ENCODE results near the gene B3GAT2.
A peak's percentile ranks its signal among the peaks of the same experiment; 100 is the strongest.

The B3GAT2 gene

DNA sequence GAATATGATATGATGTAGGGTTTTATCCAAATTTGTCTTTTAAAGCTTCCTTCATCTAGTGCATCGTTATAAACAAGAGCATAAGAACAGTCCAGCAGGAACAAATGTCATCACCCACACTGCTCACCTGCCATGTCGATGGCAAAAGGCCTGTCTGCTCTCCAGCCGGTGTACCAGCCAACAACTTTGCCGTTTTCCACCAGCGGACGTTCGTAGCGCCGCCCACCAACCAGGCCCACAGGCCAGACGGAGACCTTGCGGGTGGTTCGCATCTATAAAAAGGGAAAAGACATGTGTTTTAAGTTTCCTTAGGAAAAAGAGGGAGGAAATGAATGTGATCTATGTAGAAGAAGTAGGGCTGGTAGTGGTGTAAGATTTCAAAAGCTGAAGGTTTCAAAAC is 62.9 kb downstream of the B3GAT2 start:
- DNase-seq, result no peak

DNA sequence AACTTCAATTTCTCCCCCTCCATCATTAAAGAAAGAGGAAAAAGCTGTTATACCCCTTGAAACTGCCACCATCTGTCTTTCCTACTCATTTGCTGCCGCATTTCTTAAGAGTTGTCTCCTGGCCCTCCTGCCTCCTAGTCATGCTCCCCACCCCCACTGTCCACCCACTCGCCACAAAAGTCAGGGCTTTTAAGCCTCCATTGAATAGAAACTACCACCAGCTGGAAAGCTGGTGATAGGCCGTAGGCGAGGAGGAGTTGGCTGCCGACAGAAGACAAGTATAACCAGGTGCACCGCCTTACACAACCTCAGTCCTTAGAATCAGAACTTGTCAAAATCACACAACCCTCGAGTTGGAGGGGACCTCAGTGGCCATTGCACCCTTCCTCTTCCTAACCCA is 67.6 kb downstream of the B3GAT2 start:
- no peak for DNase-seq

DNA sequence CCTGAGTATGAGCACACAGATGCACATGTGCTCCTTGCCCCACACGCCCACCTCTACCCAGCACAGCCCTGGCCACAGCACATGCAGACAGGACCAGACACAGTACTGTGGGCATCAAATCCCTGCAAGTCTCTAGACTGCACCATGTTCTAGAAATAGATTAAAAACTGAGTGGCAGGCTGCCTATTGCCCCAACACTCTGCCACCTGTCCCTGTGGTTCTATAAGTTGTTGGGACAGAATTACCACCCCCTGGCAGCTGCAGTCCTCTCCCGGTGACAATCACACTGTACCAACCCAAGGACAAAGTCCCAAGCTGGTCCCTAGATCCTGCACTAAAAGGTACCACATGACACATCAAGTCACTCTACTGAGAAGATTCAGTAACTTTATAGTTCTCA is 70.2 kb downstream of the B3GAT2 start:
- DNase-seq, result no peak

DNA sequence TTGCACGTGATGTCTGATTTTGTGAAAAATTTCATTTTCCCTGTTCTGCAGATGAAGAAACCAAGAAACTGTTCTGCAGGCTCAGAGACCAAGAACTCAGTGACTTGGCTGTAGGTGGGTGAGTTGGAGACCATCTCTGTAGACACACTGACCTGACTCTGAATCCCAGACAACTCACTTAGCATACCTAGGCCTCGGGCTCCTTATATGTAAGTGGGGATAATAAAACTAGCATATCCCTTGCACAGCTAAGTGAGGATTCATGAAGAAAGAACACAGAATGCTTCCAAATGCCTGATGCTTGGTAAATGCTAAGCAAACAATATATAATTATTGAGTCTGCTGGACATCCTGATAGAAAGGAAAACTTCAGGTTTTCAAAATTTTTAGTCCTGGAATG is 70.8 kb downstream of the B3GAT2 start:
- DNase-seq, result no peak

DNA sequence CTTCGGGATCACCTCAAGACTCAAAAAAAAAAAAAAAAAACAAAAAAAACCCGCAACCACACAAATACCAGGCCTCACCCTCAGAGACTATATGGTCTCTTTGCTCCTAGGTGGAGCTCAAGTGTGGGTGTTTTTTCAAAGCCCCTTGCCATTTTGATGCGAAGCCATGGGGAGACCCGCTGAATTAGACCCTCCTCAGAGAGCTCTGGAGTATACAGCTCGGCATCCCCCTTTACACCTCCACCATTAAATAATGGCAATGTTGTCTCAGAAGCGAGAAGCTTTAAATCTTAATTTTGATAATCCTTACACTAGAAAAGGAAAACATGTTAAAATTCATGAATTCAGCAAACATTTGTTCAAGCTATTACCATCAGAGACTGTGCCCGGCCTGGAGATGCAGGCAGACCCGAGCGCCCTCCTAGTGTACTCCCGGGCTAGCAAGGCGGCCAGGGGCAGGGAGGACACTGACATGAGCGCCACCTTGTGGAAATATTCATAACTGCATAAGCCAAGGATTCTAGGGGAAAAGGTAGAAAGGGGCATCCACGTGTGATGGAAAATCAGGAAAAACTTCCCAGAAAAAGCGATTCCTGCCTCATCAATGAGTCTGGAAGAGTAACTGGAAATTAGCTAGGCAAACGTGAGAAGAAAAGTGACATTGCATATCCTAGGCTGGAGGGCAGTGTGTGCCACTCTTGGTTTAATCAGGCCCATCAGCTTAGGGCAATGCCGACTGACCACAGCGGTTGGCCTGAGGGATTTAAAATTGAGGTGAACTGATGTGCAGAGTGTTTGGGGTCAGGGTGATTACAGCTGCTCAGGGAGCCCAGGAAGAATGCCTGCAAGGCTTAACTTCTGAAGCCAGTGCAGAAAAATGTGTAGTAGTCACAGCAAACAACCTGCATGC is 72.5 kb downstream of the B3GAT2 start:
- peak; percentile 28 to 44 for DNase-seq

DNA sequence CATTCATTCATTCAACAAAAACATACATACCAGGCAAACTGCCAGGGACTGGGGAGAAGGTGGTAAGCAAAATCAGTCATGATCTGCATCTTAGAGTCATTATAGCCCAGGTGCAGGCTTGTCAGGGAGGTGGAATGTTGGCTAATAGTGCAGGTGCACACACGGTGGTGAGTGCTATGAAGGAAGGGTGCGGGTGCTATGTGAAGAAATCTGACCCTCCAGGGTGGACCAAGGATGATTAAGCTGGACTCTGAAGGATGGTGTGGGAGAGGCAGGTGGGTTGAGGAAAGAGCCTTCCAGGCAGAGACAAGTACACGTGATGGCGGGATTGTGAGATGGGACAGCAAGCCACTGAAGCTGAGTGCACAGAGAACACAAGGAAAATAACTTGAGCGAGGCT is 77.4 kb downstream of the B3GAT2 start:
- DNase-seq, result no peak

DNA sequence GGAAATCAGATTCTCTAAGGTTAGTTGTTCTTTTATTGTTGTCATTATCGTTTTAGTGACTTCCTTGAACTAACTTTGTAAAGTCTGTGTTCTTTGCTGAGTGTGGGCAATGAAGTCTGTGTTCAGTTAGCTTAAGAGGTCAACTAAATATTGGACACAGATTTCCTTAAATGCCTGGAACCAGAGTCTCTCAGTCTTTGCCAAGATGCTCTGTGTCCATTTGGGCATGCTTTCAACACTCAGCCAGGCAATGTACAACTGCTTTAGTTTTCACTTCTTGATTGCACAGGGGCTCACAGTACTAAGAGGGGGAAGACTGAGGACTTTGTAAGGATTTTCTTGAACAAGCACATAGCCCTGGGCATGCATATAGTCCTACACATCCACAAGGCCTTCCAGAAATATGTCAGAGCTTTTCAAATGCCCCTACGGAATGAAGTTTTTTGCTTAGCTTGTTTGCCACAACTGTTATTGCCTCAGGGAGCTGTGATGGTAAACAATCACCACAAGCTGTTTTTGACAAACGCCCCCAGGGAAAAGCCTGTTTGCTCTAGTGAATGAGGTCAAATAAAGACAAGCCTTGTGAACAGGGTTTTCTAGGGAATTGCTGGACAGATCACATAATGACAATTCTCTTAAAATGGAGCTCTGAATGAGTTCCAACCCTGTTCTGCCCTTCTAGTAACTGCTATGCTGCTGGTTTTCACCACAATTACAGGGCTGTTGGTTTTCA is 82.5 kb downstream of the B3GAT2 start:
- DNase-seq, result no peak

DNA sequence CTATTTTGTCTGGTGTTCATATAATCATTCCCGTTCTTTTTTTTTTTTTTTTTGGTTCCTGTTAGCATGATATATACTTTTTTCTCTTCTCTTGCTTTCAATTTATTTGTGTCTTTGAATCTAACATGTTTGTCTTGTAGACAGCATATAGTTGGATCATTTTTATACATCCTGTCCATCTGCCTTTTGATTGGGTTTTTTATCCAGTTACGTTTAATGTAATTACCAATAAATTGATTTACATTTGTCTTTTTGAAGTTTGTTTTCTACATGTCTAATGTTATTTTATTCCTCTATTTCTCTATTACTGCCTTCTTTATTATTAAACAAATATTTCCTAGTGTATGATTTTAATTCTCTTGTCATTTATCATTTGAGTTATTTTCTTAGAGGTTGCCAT is 84.4 kb downstream of the B3GAT2 start:
- DNase-seq, result no peak

DNA sequence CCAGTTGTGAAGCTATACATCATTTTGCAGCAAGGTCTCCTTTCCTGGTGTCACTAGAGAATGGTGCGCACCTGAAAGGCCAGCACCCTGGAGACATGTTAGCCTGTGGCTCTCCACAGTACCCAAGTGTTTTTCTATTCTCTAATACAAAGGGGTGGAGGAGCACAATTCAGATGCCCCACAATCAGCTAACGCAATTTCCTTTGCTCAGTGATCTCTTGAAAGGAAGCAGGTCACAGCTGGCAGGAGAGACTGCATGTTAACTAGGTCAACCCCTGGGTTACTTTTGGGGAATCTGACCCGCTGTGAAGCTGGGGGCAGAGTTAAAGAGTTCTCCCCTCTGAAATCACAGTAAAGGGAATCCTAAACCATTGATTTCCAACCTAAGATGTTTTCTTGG is 92.5 kb downstream of the B3GAT2 start:
- DNase-seq, result no peak

DNA sequence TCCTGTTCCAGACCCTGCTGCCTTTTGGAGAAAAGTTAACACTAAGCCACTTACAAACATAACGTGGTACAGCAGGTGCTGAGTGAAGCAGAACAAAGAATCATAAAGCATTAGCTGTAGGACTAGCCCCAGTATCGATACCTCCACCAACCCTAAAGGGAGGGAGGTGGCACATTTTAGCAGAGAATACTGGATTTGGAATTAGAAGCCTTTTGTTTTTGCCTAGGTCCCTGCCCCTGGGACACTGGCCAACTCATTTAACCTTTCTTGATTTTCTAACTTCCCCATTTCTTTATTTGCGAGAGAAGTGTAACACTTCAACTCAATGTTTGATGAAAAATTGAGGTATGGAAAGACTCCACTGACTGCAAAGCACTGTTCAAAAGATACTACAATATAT is 93.5 kb downstream of the B3GAT2 start:
- DNase-seq, result no peak

DNA sequence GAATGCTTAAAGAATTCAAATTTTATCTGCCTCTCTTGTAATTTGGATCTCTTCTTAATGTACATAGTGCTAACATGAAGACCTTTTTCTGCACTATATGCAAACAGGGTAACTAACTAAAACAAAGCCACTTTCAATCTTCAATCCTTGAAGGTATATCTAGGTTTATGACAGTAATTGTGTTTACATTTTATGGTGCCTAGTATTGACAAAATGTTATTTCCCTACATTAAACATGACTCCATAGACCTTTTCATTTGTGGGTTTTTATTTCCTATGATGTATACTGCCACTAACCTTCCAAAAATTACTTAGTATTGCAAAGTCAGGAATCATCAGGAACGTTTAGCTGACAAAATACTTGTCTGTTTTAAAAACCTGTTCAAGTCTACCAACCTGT is 95.9 kb downstream of the B3GAT2 start:
- no peak for DNase-seq

DNA sequence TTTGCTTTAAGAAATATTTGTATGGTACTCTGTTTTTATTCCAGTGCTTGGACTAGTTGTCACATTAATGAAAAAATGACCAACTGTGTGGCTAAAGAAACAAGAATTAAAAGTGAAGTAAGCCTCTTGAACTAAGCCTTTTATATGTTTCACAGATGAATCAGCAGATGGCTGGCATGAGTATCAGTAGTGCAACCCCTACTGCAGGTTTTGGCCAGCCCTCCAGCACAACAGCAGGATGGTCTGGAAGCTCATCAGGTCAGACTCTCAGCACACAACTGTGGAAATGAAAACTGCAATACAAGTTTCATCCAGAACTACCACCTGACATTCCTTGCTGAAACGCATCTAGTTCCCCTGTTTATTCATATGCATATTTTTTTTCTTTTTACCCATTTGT is 96.8 kb downstream of the B3GAT2 start:
- DNase-seq, result no peak

DNA sequence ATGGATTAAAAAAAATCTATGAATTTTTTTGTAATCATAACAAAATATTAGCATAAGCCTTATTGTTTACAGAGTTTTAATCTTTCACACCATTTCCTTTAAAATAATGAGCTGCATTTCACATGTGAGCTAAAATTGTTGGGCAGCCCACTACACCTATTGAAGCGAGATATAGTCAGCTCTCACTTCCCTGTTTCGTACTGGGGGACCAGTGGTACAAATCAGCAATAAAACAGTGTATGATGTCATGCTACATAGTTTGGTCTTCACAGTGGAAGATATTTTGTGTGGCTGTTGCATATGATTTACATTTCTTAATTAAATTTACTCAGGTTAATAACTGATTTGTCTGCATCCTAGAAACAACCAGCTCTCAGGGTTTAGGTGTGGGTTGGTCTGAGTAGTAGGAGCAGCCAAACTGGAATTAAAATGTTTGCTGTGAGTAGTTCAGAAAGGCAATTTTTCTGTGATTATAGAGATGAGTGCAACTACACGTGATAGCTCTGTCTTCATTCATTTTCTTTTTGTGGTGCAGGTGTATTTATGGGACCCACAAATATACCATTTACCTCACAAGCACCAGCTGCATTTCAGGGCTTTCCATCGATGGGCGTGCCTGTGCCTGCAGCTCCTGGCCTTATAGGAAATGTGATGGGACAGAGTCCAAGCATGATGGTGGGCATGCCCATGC is 99.3 kb downstream of the B3GAT2 start:
- no peak for DNase-seq

DNA sequence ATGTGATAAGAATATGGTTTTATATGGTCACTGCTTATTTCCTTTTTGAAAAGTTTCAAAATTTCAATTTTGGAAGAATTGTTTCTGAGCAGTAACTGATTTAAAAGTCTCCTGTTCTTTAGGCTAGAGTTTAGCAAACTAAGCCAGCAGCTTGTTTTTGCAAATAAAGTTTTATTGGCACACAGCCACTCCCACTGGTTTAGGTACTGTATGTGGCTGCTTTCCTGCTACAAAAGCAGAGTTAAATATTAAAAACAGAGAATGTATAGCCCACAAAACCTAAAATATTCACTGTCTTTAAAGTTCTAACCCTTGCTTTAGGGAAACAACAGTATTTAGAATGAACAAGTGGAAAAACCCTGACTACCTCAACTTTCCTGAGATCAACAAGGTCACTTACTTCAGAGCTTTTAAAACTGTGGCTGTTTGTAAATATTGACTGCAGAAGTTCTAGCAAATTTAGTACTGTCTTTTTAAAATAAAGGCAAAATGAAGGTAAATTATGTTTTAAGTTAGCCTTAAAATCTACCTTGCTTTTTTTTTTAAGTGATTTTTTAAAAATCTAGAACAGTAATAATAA is 104.1 kb downstream of the B3GAT2 start:
- no peak for DNase-seq

DNA sequence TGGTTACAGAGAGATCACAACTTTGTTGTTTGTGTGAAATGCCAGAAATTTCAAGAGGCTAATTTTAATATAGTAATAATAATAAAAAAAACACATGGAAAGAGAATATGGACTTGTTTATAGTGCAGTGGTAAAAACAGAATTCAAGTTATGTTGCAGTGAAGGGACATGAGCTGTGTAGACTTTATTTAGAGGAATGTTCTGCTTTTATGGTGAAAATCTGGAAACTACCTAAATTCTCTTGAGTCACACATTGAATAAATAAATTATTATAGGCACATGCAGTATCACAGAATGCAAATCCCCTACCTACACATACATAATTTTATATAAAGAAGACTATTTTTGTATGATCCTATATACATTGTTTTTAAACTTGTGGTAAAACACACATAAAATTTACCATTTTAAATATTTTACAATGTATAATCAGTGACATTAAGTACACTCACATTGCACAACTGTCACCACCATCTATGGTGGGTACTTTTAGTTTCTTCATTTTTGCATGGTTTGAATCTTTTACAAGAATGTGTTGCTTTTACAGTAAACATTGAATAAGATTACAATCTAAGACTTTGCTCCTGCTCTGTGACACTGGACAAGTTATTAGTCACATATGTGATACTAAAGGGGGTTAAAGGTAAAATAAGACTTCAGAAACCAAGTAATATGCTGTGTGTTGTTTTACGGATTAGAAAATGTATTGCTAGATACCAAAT is 107.4 kb downstream of the B3GAT2 start:
- DNase-seq, result no peak

DNA sequence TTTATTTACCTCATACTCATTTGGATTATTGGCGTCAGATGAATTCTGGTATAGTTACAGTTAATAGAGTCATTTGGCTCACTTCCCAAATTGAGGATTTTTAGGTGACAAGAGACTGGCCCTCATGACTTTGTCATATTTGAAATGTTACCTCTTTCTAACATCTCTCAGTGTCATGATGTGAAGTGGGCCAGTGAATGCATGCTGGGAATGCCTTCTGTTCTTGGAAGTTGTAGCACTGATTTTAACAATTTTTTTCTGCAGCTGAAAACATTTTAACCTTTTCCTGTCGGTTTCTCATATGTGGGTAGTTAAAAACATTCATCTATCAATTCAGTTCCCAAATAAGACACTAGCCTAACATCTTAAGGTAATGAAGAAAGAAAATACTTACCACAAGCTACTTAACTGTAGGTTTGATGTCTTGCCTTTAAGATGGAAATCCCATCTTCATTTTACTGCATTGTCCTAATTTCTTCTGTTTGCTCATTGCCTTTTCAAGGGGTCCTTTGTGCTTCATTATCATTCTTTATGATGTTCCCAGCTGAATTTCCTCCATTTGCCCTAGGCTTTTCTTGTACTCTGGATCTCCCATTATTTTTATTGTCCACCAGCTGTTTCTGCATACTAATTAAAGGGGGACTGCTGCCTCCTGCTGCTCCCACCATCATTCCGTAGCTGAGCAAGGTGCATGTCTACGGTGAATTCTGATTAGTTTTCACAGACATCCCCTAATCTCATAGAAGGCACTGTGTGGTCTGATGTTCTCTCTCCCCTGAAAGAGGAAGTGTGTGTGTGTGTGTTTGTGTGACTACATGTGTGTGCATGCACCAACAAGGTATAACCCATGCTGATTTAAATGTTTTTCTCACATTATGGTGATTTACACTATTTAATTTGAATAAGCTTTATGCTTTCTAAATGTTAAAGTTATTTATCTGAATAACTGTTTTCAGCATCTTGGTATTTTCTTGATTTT is 109.5 kb downstream of the B3GAT2 start:
- DNase-seq, result no peak

DNA sequence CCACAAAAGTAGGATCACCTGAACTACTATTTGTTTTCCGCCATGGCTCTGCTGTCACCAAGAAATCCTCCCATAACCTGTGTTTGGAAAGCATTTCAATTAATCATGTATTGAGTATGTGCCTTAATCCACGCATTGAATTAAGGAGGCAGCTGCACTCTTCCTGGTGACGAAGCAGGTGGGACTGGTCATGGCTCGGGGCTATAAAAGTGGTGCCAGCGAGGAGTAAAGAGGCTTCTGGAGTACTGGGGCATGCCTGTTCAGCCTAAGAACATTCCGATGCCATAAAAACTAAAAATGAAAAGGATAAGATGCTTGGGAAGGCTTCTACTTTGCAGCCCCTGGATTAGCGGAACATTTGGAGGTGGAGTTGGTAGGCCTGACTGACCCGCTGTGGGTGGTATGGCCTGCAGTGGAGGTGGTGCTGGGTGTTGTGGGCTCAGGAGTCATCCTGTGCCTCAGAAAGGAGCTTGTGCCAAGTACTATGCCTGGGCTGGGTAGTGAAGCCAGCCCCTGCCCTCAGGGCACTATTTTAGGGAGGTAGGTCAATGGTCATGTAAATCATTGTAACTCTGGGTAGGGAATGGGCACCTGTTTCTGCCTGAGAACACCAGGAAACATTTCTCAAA is 110.5 kb downstream of the B3GAT2 start:
- DNase-seq, result no peak

DNA sequence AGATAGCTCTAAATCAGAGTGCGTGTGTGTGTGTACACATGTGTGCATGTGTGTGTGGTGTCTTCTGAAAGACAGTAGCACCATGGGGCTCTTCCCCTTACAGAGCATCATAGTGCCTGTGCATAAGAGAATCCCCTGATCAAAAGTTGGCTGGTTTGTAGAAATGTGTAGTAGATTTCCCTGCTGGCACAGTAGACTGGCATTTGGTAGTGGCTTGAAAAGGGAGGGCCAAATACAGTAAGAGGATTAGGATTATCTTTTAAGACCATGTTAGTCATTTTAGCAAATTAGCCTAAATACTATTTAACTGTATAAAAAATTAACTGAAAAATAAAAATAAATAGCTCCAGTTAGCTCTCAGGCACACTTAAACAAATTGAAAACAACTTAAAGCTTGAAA is 112.6 kb downstream of the B3GAT2 start:
- DNase-seq, result no peak

DNA sequence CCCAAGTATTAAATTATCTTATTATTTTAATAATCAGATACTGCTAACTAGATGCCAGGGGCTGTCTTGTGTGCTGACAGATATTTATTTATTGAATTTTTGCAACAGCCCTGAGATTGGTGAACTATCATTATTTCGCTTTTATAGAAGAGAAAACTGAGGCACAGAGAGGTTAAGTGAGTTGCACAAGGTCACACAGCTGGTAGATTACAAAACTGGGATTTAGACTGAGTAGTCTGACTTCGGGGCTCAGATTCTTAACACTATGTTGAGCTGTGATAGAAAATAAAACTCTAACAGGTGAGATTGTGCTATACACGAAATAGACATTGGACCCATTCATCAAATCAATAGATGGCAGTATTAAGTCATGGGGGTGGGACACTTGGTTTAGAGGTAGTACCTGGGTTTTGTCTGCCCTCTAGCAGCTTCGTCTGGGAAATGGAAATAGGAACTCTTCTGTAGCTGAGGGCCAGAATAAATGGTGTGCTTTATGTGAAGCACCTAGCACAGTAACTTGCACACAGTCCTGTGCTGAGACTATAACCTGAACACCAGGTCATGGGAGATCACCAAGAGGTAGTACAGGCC is 113.4 kb downstream of the B3GAT2 start:
- no peak for DNase-seq

DNA sequence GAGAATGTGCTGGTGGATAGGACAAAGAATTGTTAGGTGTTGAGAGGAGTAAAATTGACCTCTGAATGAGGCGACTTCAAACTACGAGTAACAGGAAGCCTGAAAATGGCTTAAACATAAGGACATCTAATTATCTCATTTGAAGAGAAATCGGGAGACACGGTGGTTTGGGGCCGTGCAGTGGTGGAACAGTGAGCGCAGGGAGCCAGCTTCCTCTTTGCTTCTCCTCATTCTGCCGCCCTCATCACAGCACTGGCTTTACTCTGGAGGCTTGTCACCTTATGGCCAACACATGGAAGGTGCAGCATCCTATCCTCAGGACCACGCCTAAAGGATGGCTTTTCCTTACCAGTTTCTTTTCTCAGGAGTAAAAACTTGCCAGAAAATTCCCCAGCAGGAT is 114.3 kb downstream of the B3GAT2 start:
- no peak for DNase-seq

DNA sequence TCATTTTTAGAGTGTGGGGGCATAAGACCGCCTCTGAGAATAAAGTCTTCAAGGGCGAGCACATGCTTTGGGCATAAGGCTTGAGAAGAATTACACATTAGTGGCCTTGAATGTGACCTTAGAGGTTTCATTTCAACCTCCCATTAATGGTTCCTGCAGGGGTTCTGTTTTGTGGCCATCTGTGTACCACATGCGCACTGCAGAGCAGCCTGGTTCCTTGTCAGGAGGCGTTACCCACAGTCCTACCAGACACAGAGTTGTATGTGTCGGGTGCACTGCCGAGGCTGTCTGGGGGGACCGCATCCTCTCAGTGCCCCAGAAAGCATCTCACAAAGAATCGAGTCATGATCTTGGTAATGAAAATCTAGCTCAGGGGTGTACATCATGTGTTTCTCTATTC is 115.7 kb downstream of the B3GAT2 start:
- no peak for DNase-seq

Measured in stimulated activated CD4-positive, alpha-beta T cell treated with anti-CD3 and anti-CD28 coated beads, Interleukin-4, amount 100 ng/mL, for 4 hours (primary cell).